NCI-H1417 treated with DMSO at 0.1 percent for 48 hours (cell line): Measurements from ENCODE around the gene LDB3.
"Not testable (repeated sequence)": the region's sequence is repeated elsewhere in the genome, so short reads cannot be mapped to it uniquely, and the experiment has no call there.

Experiments
- DNase-seq: peaks from one replicate; lab custom pipeline; 2025; lab: John Stamatoyannopoulos, UW

Gene LDB3

GRCh38 chr10:86668297-86669165, at the start of gene LDB3:
TSS of gene LDB3 (plus strand) at chr10:86668511. CDS start at chr10:86668692, 181 bp downstream.
- DNase-seq, result no peak

GRCh38 chr10:86628311-86628710, 40.0 kb upstream of the LDB3 start:
- DNase-seq, result no peak

- no peak for DNase-seq
These were observed 38.2 kb upstream of the LDB3 start for GRCh38 chr10:86630079-86630478.

GRCh38 chr10:86632009-86632800, 36.1 kb upstream of the LDB3 start:
- DNase-seq, result no peak

GRCh38 chr10:86632951-86633350, 35.4 kb upstream of the LDB3 start:
- no peak for DNase-seq

- DNase-seq, result no peak
These were observed 32.9 kb upstream of the LDB3 start for GRCh38 chr10:86635402-86635801.

GRCh38 chr10:86636311-86636710, 32.0 kb upstream of the LDB3 start:
- DNase-seq, result no peak

GRCh38 chr10:86642021-86642420, 26.3 kb upstream of the LDB3 start:
- DNase-seq, result no peak

- DNase-seq, result no peak
These were observed 25.8 kb upstream of the LDB3 start for GRCh38 chr10:86642499-86642898.

- no peak for DNase-seq
These were observed 24.0 kb upstream of the LDB3 start for GRCh38 chr10:86644152-86644793.

GRCh38 chr10:86644794-86645445, 23.4 kb upstream of the LDB3 start:
- no peak for DNase-seq

GRCh38 chr10:86645621-86646165, 22.6 kb upstream of the LDB3 start:
- DNase-seq, result not testable (repeated sequence)

- no peak for DNase-seq
These were observed 21.8 kb upstream of the LDB3 start for GRCh38 chr10:86646532-86646931.

- no peak for DNase-seq
These were observed 21.4 kb upstream of the LDB3 start for GRCh38 chr10:86646933-86647332.

- DNase-seq, result peak; percentile 1
These were observed 20.3 kb upstream of the LDB3 start for GRCh38 chr10:86647773-86648703.

GRCh38 chr10:86648704-86649427, 19.4 kb upstream of the LDB3 start:
- DNase-seq, result no peak

GRCh38 chr10:86649471-86650150, 18.7 kb upstream of the LDB3 start:
- DNase-seq, result no peak

- DNase-seq, result no peak
These were observed 18.2 kb upstream of the LDB3 start for GRCh38 chr10:86650151-86650550.

GRCh38 chr10:86651021-86651471, 17.3 kb upstream of the LDB3 start:
- no peak for DNase-seq
